Measurements from ENCODE around the gene PFDN4. TPM values are rescaled to one million over a fixed set of nuclear protein-coding genes. Genes with fewer than 3 reads are reported as not detected.

Gene PFDN4
- total RNA-seq, 2 experiments from 2014 or later = 55.4 to 60.5 TPM

DNA sequence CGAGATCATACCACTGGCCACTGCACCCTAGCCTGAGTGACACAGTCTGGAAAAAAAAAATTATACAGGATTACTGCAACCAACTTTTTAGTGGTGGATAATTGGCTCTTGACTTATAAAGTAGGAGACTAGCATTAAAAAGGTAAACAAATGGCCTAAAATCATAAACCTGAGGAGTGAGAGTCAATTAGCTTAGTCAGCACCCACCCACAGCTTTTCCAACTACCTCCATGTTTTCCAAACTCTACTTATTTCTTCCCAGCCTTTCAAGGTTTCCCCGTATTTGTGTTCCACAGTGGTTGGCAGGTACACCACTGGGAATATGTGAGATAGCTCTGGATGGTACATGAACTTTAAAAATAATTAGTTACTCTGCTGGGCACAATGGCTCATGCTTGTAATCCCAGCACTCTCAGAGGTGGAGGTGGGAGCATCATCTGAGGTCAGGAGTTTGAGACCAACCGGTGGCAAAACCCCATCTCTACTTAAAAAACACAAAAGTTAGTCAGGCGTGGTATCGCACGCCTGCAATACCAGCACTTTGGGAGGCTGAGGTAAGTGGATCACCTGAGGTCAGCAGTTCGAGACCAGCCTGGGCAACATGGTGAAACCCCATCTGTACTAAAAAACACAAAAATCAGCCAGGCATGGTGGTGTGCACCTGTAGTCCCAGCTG is 40.8 kb upstream of the PFDN4 start:
- intact Hi-C loops (cut with DNase I, micrococcal nuclease) = no loop called here
- Mint-ChIP-seq H3K27ac (no peak overlapping the region), H3K36me3 (ENCODE audit: low read depth) (no peaks in the 10 kb centered on the region), H3K9me3 (ENCODE audit: low read depth) (no peaks in the 10 kb centered on the region), H3K27me3 (peaks cover 53% of the 10 kb centered on the region), H3K4me3 (no peak overlapping the region), H3K4me1 (no peaks in the 10 kb centered on the region)
- CTCF ChIA-PET = interaction anchor here (1.4 kb wide), 1 partner anchor 62 kb away, joined by 3 read pairs; no protein-coding TSS in a partner anchor
- ATAC-seq (no peak), DNase-seq (no peak)
- POLR2A ChIA-PET = no interaction called here

DNA sequence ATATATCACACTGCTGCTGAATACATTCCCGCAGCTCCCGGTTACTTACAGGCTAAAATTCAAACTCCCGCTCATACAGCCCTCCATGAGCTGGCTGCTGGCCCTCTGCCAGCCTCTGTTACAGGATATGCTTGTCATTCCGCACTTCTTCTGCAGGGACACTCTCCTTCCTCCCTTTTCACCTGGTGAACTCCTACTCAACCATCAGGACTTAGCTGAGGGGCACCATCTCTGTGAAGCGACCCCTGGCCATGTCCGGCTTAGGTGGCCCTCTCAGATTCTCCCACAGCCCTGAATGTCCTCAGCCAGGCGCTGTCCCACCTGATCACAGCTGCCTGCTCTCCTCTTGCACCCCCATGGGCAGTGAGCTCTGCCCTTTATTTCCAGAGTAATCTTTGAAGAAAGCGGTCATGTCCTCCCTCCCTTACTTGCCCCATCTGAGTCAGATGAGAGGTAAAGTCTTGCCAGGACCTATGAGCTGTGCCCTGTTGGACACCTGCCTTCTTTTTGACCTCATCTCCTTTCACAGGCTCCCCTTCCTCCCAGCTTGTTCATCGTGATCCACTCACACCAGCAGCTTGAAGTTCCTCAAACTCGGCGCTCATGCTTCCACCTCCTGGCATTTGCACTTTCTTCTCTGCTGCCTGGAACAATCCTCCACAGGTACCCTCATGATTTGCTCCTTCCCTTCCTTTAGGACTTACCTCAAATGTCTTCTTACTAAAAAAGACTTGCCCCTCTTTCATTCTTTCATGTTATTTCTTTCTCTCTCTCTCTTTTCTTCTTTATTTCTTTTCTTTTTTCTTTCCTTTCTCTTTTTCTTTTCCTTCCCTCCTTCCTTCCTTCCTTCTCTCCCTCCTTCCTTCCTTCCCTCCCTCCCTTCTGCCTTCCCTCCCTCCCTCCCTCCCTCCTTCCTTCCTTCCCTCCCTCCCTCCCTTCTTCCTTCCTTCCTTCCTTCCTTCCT is 39.7 kb upstream of the PFDN4 start:
- ATAC-seq = no peak
- Mint-ChIP-seq H3K27ac (no peak overlapping the region), H3K36me3 (ENCODE audit: low read depth) (no peaks in the 10 kb centered on the region), H3K4me3 (no peak overlapping the region), H3K9me3 (ENCODE audit: low read depth) (no peaks in the 10 kb centered on the region), H3K4me1 (peaks cover 5% of the 10 kb centered on the region), H3K27me3 (peaks cover 53% of the 10 kb centered on the region)
- intact Hi-C loops (cut with DNase I, micrococcal nuclease) = no loop called here
- POLR2A ChIA-PET = no interaction called here
- DNase-seq = no peak
- CTCF ChIA-PET = interaction anchor here (1.4 kb wide), 1 partner anchor 64 kb away, joined by 3 read pairs; no protein-coding TSS in a partner anchor

DNA sequence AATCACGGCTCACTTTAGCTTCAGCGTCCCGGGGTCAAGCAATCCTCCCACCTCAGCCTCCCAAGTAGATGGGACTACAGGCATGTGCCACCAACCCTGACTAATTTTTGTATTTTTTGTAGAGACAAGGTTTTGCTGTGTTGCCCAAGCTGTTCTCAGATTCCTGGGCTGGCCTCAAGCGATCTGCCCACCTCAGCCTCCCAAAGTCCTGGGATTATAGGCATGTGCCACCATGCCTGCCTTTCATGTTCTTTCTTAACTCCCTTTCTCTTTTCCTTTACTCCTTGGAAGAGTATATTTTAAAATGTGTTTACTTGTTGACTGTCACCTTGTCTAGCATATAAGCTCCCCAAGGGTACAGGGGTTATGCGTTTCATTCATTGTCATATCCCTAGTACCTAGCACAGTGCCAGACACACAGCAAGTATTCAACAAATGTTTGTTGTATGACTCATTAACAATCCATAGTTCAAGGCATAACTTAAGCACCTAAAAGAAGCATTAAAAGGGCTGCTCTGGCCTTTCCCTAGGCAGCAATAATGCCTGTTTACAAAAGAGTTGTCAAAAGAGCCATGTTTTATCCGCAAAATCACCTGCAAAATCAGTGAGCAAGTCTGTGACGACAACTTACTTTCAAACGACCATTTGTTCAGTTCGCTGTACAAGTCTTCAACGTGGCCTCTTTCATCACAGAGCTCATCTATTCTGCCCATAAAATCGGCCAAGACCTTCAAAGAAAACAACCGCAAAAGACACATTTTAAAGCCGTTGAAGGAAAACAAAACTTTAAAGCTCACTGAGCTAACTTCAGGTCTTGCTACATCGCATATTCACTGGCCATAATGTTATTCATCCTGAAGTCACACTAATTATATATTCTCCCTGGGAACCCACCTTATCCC is 38.7 kb upstream of the PFDN4 start:
- Mint-ChIP-seq H3K36me3 (ENCODE audit: low read depth) (no peaks in the 10 kb centered on the region), H3K27ac (no peak overlapping the region), H3K4me3 (no peak overlapping the region), H3K9me3 (ENCODE audit: low read depth) (no peaks in the 10 kb centered on the region), H3K4me1 (peaks cover 12% of the 10 kb centered on the region), H3K27me3 (peaks cover 59% of the 10 kb centered on the region)
- ATAC-seq (no peak), DNase-seq (no peak)
- intact Hi-C loops (cut with DNase I, micrococcal nuclease) = no loop called here
- CTCF ChIA-PET = interaction anchor here (0.6 to 1.8 kb wide), 4 partner anchors 31 to 704 kb away, joined by 3 to 9 read pairs (median 4); no protein-coding TSS in a partner anchor
- POLR2A ChIA-PET = no interaction called here

DNA sequence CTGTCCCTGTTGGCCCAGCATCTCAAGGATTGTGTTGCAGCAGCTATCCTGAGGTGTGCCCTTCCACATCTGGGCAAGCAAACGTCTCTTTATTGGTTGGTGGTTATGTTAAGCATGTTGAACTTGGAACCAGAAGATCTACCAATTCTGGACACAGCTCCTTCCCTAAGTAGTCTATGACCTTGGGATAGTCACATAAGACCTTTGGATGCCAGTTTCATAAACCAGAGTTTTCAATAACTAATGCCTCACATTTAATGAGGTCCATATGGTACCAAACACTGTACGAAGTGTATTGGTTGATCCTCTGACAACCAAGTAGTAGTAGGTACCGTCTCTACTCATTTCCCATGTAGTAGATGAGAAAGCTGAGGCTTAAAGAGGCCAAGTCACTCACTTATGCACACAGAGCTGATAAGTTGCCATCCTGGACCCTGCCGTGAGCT is 37.8 kb upstream of the PFDN4 start:
- Mint-ChIP-seq H3K36me3 (ENCODE audit: low read depth) (no peaks in the 10 kb centered on the region), H3K4me3 (no peak overlapping the region), H3K27me3 (peaks cover 67% of the 10 kb centered on the region), H3K27ac (no peak overlapping the region), H3K4me1 (peaks cover 18% of the 10 kb centered on the region), H3K9me3 (ENCODE audit: low read depth) (no peaks in the 10 kb centered on the region)
- no peak for ATAC-seq
- intact Hi-C loops (cut with DNase I, micrococcal nuclease) = no loop called here
- no peak for DNase-seq
- ChIA-PET CTCF (interaction anchor here (0.6 to 1.8 kb wide), 3 partner anchors 30 to 634 kb away, joined by 3 to 9 read pairs (median 4); no protein-coding TSS in a partner anchor), POLR2A (no interaction called here)

DNA sequence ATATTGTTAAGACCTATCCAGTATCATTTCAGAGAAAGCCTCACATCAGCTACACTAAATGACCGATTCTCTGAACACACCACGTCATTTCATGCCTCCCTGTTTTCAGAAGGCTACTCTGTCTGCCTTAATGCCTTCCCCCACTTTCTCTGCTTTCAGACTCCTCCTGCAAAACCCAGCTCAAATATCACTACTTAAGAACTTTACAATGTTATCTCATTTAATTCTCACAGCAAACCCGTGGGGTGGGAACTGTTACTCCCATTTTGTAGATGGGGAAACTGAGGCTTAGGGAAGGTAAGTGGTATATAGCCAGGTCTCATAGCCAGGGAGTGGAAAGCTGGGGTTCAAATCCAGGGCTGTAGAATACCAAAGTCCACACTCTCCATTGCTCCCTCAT is 36.9 kb upstream of the PFDN4 start:
- H3K36me3 Mint-ChIP-seq (ENCODE audit: low read depth) = no peaks in the 10 kb centered on the region
- DNase-seq (no peak), ATAC-seq (no peak)
- peaks cover 18% of the 10 kb centered on the region for H3K4me1 Mint-ChIP-seq
- ChIA-PET POLR2A (no interaction called here), CTCF (interaction anchor here (1.8 kb wide), 1 partner anchor 29 kb away, joined by 9 read pairs; no protein-coding TSS in a partner anchor)
- intact Hi-C loops (cut with DNase I, micrococcal nuclease) = no loop called here
- no peak overlapping the region for H3K4me3 Mint-ChIP-seq
- H3K27ac Mint-ChIP-seq = no peak overlapping the region
- H3K9me3 Mint-ChIP-seq (ENCODE audit: low read depth) = no peaks in the 10 kb centered on the region
- H3K27me3 Mint-ChIP-seq = peaks cover 70% of the 10 kb centered on the region

DNA sequence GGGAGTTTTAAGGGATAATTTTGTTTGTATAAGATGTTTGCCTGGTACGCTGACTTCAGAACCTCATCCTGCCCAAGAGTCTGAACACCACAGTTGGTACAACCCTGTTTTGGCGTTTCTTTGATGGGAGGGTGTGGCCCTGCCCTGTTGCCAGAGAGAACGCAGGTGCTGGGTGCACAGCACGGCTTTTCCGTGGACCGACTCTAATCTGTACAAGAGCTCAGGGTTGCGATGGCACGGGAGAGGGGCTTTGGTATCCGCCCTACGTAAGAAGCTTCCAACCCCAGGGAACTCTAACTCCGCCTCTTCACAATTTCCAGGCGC is 35.4 kb upstream of the PFDN4 start:
- ChIA-PET POLR2A (no interaction called here), CTCF (interaction anchor here (1.4 kb wide), 1 partner anchor 27 kb away, joined by 4 read pairs; no protein-coding TSS in a partner anchor)
- ATAC-seq (no peak), DNase-seq (no peak)
- Mint-ChIP-seq H3K27me3 (peaks cover 68% of the 10 kb centered on the region), H3K36me3 (ENCODE audit: low read depth) (no peaks in the 10 kb centered on the region), H3K4me3 (no peak overlapping the region), H3K9me3 (ENCODE audit: low read depth) (no peaks in the 10 kb centered on the region), H3K4me1 (peaks cover 18% of the 10 kb centered on the region), H3K27ac (no peak overlapping the region)
- intact Hi-C loops (cut with DNase I, micrococcal nuclease) = no loop called here

- peak; percentile 23 for ATAC-seq
- CTCF ChIA-PET = interaction anchor here (0.7 to 1.4 kb wide), 3 partner anchors 27 to 208 kb away, joined by 3 to 4 read pairs (median 3); no protein-coding TSS in a partner anchor
Measured at GRCh38 chr20:54172856-54173652, 34.8 kb upstream of the PFDN4 start.

DNA sequence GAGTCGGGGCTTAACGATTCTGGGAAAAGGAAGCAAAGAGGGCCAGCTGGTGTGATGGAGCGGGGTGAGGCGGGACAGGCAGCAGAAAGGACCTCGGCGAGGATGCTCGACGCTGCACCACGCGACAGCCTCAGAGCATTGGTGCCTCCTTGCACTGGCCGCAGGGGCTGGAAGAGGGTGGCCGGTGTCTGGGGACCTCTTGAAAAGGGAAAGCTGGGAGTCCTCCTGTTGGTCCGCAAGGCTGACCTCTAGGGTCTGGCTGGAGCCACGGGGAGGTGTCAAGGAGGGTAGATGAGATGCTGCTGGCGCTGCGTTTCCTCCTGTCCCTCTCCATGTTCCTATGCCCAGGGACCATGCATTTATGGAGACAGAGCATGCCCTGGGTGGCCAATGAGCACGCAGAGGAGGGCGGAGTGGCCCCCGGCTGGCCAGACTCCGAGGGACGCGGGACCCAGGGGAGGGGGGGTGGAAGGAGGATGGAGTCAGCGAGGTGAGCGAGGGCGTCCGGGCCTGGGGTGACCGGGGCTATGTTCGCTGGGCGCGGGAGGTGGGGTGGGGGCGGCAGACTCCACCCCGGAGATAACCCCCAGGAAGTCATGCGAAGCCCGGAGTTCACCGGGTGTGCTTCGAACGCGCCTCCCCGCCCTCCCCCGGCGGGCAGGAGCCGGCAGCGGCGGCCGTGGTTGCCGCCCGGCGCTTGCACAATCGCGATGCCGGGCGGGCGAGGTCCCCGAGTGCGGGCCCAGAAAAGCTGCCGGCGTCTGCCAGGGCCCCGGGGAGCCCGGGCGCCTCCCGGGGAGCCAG is 34.0 kb upstream of the PFDN4 start, which contains the start of gene CYP24A1:
TSS of gene CYP24A1 (minus strand) at position 334 of the 804 bp plus-strand sequence. CDS start 407 bp downstream, outside the sequence.
- peak; percentile 37 for DNase-seq
- POLR2A ChIA-PET = no interaction called here
- ATAC-seq = peak; percentile 33

More at GRCh38 chr20:54172856-54173652, 34.8 kb upstream of the PFDN4 start:
- intact Hi-C loops (cut with DNase I, micrococcal nuclease) = no loop called here
- Mint-ChIP-seq H3K9me3 (ENCODE audit: low read depth) (no peaks in the 10 kb centered on the region), H3K4me3 (peak overlapping the region; percentile 19), H3K27me3 (peaks cover 65% of the 10 kb centered on the region), H3K4me1 (peaks cover 18% of the 10 kb centered on the region), H3K36me3 (ENCODE audit: low read depth) (no peaks in the 10 kb centered on the region), H3K27ac (no peak overlapping the region)
- peak; percentile 21 for DNase-seq
- POLR2A ChIA-PET = no interaction called here

GRCh38 chr20:54174457-54175175 is 33.3 kb upstream of the PFDN4 start:
- H3K36me3 Mint-ChIP-seq (ENCODE audit: low read depth) = no peaks in the 10 kb centered on the region

More for the DNA sequence above, 34.0 kb upstream of the PFDN4 start, which contains the start of gene CYP24A1:
- intact Hi-C loops (cut with DNase I, micrococcal nuclease) = no loop called here
- no peaks in the 10 kb centered on the region for H3K9me3 Mint-ChIP-seq (ENCODE audit: low read depth)
- no peaks in the 10 kb centered on the region for H3K36me3 Mint-ChIP-seq (ENCODE audit: low read depth)
- H3K4me1 Mint-ChIP-seq = peaks cover 18% of the 10 kb centered on the region
- H3K4me3 Mint-ChIP-seq = peak within 1 kb of the TSS; percentile 19
- H3K27ac Mint-ChIP-seq = no peak within 1 kb of the TSS
- CTCF ChIA-PET = interaction anchor here (1.1 to 1.4 kb wide), 2 partner anchors 26 to 71 kb away, joined by 3 to 4 read pairs; no protein-coding TSS in a partner anchor
- peaks cover 64% of the 10 kb centered on the region for H3K27me3 Mint-ChIP-seq

More at GRCh38 chr20:54174457-54175175, 33.3 kb upstream of the PFDN4 start:
- no peak for DNase-seq
- ChIA-PET POLR2A (no interaction called here), CTCF (no interaction called here)
- Mint-ChIP-seq H3K27ac (no peak overlapping the region), H3K4me1 (peaks cover 18% of the 10 kb centered on the region), H3K4me3 (peak overlapping the region; percentile 15), H3K27me3 (peaks cover 57% of the 10 kb centered on the region), H3K9me3 (ENCODE audit: low read depth) (no peaks in the 10 kb centered on the region)
- intact Hi-C loops (cut with DNase I, micrococcal nuclease) = no loop called here
- no peak for ATAC-seq
